ENCODE results near the gene ASTN1.

The ASTN1 gene

DNA sequence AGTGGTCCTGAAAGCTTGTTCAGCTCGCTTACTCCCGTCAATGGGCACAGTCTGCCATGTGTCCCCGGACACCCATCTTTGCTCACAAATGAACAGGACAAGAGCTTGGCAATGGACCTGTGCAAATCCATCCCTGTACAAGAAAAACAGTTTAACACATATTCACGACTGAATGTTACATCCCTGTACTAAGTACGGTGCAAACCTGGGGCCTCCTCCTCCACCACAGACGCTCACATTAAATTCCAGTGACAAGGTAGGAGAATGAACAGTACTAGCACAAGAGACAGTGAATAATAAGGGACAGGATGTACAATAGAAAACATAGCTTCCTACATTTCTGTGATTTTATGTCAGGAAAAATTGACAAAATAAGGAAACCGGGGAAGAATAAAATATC lies 187.7 kb downstream of the ASTN1 start:
- no peak for DNase-seq

DNA sequence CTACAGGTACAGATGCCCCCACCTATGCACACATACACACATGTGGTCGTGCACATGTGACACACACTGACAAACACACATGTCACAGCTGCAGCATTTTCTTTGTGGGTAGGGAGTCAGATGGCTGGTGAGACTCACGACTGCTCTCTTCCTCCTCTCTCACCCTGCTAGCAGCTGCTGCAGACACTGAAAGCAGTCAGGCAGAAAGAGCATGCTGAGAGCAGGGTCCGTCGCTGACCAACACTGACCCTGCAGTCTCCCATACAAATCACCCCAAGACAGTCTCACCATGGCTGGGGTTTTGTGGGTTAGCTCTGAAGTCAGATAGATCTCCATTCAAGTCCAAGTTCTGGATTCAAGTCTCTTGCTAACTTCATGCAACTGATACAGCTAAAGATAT lies 188.3 kb downstream of the ASTN1 start:
- DNase-seq = no peak

GRCh38 chr1:176964687-176965086 lies 199.8 kb downstream of the ASTN1 start:
- DNase-seq = no peak

DNA sequence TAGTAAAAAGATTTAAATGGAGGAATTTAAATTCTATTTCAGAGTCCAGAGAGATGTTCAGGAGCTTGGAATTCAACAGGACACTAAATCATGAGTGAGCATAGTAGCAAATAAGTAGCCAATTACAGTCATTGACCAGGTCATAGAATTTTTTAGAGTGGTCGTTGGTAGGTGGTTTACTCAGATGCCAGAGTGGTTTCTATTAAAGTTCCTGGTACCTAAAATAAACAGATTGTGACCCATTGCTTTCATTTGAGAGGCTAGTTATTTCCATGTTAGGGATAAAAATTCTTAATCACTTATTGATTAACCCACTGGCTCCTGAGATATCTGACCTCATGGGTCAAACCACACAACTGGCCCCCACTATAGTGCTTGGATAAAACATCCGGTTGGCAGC lies 201.3 kb downstream of the ASTN1 start:
- DNase-seq = no peak

GRCh38 chr1:176961678-176962077 lies 202.8 kb downstream of the ASTN1 start:
- DNase-seq = no peak

GRCh38 chr1:176959191-176959820 lies 205.2 kb downstream of the ASTN1 start:
- no peak for DNase-seq

- no peak for DNase-seq
These were observed 206.9 kb downstream of the ASTN1 start for GRCh38 chr1:176957603-176958002.

DNA sequence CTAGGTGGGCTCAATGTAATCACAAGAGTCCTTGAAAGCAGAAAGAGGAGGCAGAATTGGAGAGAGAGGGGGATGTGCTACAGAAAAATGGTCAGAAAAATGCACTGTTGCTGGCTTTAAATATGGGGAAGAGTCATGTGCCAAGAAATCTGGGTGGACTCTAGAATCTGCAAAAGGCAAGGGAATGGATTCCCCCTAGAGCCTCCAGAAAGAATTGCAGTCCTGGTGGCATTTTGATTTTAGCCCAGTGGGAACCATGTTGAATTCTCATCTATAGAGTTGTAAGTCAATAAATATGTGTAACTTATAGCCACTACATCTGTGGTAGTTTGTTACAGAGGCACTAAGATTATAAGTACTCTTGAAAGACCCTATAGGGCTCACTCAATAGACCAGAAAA lies 210.3 kb downstream of the ASTN1 start:
- DNase-seq = no peak

- no peak for DNase-seq
These were observed 213.7 kb downstream of the ASTN1 start for GRCh38 chr1:176950736-176951324.

DNA sequence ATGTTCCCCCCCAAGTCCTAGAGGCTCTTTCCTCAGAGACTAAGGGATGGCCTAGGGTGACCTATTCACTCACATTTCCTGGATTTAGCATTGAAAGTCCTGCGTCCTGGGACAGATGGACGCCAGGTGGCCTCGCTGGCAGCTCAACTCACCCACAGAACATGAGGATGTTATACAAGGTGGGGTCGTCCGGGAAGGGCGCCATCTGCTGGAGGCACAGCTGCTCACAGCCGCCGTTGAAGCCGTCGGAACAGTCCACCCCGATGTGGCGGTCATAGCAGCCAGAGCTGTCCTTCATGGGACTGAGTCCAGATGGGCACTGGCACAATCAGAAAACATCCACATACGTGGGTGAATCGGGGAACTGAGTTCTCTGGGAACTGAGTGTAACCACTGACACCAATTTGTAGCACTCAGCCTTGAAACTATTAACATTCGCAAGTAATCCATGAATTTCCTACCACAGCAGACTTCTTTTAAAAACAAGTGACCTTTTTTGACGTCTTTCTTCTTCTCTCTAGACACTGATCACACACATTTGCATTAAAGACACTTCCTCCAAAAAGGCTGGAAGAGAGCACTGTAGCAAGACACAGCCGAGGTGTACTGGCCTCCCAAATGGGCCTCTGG lies 215.4 kb downstream of the ASTN1 start:
- DNase-seq = no peak

DNA sequence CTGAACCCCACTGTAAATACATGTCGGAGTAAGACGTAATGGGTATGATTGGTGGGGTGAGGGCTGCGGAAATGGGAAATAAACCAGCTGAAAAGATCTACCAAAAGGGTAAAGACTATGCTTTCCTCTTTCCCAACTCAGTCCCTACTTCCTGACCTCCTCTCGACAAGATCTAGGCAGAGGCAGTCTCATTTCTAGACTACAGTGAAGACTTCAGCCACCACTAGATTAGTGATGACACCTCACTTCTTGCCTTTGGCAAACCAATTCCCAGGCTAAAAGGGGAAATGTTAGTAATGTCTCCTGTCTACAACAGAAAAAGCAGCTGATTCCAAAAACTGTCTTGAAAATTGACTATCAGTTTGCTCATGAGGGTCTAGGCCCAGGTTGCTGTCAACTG lies 219.9 kb downstream of the ASTN1 start:
- DNase-seq = no peak

GRCh38 chr1:176943783-176944182 lies 220.7 kb downstream of the ASTN1 start:
- DNase-seq = no peak

- DNase-seq = no peak
These were observed 222.2 kb downstream of the ASTN1 start for GRCh38 chr1:176942346-176942745.

DNA sequence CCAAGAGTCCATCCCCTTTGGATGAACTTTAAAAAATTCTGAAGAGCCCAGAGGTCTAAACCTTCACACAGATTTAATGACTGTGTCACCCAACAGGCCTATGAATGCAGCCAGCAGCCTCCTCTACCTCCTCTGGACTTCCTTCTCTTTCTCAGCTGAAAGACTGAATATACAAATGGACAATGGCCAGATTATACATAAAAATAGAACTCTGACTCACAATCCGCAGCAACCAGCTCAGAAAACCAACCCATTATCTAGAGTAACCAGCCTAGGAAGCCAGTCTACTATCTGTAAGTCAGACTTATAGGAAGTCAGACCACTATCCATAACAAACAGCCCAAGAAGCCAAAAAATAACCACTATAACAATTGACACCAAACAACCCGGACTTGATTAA lies 224.5 kb downstream of the ASTN1 start:
- DNase-seq = no peak

DNA sequence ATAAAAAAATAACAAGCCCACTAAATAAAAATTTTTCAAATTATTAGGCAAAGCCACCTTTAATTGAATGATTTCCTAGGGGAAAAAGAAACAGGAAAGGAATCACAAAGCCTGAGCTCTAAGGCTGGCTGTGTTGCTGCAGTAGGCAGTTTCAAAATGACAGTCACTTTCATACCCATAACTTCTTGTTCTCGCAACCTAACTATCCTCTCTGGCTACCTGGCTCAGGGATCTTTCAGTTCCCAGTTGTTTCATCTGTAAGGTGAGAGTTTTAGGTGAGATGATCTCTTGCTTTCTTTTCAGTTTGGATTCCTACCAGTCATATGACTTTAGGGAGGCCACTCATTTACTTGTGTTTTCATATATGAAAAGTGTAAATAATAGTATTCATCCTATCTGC lies 226.1 kb downstream of the ASTN1 start:
- DNase-seq = no peak

GRCh38 chr1:176934370-176934769 lies 230.1 kb downstream of the ASTN1 start:
- no peak for DNase-seq

DNA sequence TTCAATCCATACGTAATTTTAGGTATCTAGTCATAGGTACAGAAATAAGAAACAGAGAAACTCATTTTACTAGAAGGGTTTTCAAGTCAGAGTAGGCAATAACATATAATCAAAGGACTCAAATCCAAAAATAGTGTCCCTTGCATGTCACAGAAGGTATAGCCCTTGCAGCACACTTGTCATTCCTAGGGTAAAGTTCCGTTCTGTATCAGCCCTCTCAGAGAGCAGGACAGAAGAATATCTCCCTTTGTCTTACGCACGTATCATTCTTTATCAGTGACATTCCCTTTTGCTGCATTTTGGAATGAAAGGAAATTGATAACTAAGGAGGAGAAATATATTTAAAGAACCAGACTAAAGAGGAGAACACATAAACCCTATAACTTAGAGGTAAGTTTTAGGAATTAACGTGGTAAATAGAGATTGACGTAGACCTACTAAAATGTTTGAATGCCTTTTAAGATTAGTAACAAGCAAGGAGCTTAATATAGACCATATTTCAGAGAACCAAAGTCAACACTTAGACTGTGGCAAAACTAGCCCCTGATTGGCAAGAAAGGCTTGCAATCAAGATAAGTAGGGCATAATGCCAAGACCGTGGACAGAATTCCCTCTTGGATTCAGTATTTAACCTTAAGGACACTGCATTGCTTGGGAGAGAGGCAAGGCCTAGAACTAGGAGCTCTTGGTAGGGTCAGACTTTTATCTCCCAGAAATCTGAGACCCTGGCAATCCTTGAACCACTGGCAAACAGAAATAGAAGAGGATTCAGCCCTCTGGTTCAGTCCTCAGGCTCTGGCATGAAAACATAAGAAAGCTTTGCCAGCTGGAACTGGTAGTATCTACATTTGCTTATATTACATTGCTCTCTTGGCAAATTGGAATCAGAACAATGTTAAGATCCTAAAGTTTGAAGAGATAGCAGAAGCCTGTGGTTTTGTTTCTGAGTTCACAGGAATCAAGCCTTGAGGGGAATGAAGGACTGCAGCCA lies 232.1 kb downstream of the ASTN1 start:
- DNase-seq = no peak

- DNase-seq = no peak
These were observed 233.0 kb downstream of the ASTN1 start for GRCh38 chr1:176931526-176931925.

DNA sequence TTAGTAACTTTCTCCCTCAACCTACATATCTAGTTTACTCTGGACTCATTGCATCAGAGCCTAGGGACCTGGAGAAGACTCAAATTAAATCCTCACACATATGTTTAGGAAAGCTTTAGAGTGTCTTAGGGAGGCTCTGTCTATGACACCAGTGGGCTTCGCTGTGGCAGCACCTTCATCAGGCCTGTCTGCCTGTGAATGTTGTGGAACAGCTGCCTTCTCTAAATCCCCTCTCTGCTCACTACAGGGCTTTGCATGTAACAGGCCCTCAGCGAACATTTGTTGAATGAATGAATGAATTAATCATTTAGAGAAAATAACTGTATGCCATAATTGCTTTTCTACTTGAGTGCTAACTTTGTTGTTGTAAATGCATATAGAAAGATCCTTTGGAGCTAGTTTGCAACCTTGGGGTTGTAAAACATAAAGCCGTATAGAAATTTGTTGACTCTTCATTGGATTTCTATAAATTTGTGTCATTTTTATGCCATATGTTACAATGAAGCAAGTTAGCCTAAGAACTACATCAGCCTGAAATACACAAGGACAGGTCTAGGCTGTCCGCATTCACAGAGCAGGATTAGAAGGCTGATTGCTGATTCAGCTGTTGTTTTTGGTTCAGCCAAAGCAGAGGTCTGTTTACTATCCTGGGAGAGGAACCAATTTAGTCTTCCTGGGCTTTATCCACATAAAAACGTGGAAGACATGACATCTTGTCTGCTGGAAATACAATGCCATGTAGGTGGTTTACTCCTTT lies 238.0 kb downstream of the ASTN1 start:
- DNase-seq = no peak

DNA sequence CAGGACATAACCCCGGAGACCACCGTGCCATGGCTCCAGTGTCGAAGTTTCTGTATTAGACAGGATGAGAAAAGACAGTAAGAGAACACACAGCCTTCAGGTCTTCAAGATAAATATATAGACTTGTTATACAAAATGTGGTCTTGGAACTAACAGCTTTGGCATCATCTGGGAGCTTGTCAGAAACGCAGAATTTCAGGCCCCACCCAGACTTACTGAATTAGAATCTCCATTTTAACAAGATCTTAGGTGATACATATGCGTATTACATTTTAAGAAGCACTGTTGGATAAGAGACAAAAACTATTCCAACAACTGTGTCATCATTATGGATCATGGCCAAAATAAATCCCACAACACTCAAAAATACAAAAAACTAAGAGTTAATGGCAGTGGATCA lies 239.3 kb downstream of the ASTN1 start:
- no peak for DNase-seq

- no peak for DNase-seq
These were observed 241.2 kb downstream of the ASTN1 start for GRCh38 chr1:176923283-176923682.

Measured in bone marrow (tissue), 2 donors.